Smooth muscle cell (in vitro differentiated cells): ENCODE data around the gene CAMK2G. TPM values are rescaled to one million over a fixed set of nuclear protein-coding genes. Genes with fewer than 3 reads are reported as not detected.

Source experiments
- DNase-seq: peaks from one replicate; lab custom pipeline; 2025; ENCODE audit not compliant: unreplicated experiment; lab: John Stamatoyannopoulos, UW
- H2AFZ ChIP-seq: fragments of 200-600 bp; sonication (generic); 2 replicates; pipeline ENCODE4 v1.6.0; 2016; ENCODE audit warnings: antibody characterized with exemption, low read depth, mild to moderate bottlenecking
- H3F3A ChIP-seq: fragments of 200-600 bp; sonication (generic); 2 replicates; pipeline ENCODE4 v1.6.0; 2017; ENCODE audit warnings: antibody characterized with exemption, low read depth
- H3K27ac ChIP-seq: fragments of 200-600 bp; sonication (generic); 2 replicates; pipeline ENCODE4 v1.5.1; 2016; ENCODE audit warnings: low read depth, mild to moderate bottlenecking
- H3K27me3 ChIP-seq: fragments of 200-600 bp; sonication (generic); 2 replicates; pipeline ENCODE4 v1.6.1; 2016; ENCODE audit warnings: low read depth, mild to moderate bottlenecking
- H3K36me3 ChIP-seq: fragments of 200-600 bp; sonication (generic); 2 replicates; pipeline ENCODE4 v1.5.1; 2016; ENCODE audit warnings: low read depth
- H3K4me1 ChIP-seq: fragments of 200-600 bp; sonication (generic); 2 replicates; pipeline ENCODE4 v1.5.1; 2016; ENCODE audit warnings: low read depth
- H3K4me2 ChIP-seq: fragments of 200-600 bp; sonication (generic); 2 replicates; pipeline ENCODE4 v1.6.0; 2016; ENCODE audit warnings: mild to moderate bottlenecking
- H3K4me3 ChIP-seq: fragments of 200-600 bp; sonication (generic); 2 replicates; pipeline ENCODE4 v1.5.1; 2016; ENCODE audit warnings: mild to moderate bottlenecking
- H3K79me2 ChIP-seq: fragments of 200-600 bp; sonication (generic); 2 replicates; pipeline ENCODE4 v1.6.0; 2016; ENCODE audit warnings: low read depth, mild to moderate bottlenecking
- H3K9ac ChIP-seq: fragments of 200-600 bp; sonication (generic); 2 replicates; pipeline ENCODE4 v1.6.0; 2016; ENCODE audit warnings: low read depth
- H3K9me3 ChIP-seq: fragments of 200-600 bp; sonication (generic); replicated peaks from 2 replicates; pipeline ENCODE4 v1.5.1; 2016; ENCODE audit warnings: low read depth
- H4K20me1 ChIP-seq: fragments of 200-600 bp; sonication (generic); 2 replicates; pipeline ENCODE4 v1.6.0; 2016; ENCODE audit warnings: low read depth
- CTCF ChIP-seq: fragments of 200-600 bp; sonication (generic); IDR thresholded peaks from 2 replicates; pipeline ENCODE4 v1.5.1; 2017; ENCODE audit warnings: borderline replicate concordance, mild to moderate bottlenecking, antibody characterized with exemption; ENCODE audit not compliant: insufficient read depth, poor library complexity, severe bottlenecking
- WGBS: methylation state at CpG from one replicate; pipeline ENCODE4 v1.1.7; 2016; ENCODE audit warnings: low lambda C conversion rate; 5-methylcytosine and 5-hydroxymethylcytosine counted together
- polyA plus RNA-seq: library from polyadenylated mRNA; unstranded; fragments of >200 nt; fragmentation: Nextera tagmentation; extraction: Ambion mirVana; gene quantifications from 2 replicates; pipeline ENCODE4 v1.2.1, GENCODE V29; 2016
- total RNA-seq: library from RNA; depleted of rRNA; stranded (reverse); fragments of >200 nt; gene quantifications from 2 replicates; pipeline ENCODE4 v1.2.3, GENCODE V29; 2014

Gene CAMK2G
- total and polyA plus RNA-seq, 2 experiments from 2014 or later, result 2.2 to 10.8 TPM

GRCh38 chr10:73840056-73840402 lies 34.3 kb downstream of the CAMK2G start:
- Histone ChIP-seq H3K27me3 (no peaks in the 10 kb centered on the region), H3K79me2 (no peaks in the 10 kb centered on the region), H3K4me2 (no peak overlapping the region), H3K4me3 (no peak overlapping the region), H3F3A (no peaks in the 10 kb centered on the region), H3K27ac (no peak overlapping the region), H3K9ac (no peak overlapping the region), H3K9me3 (no peaks in the 10 kb centered on the region), H3K36me3 (no peaks in the 10 kb centered on the region), H2AFZ (no peak overlapping the region), H3K4me1 (peaks cover 6% of the 10 kb centered on the region), H4K20me1 (no peaks in the 10 kb centered on the region)
- no peak for DNase-seq
- WGBS, result 94% methylated on average over 4 of the region's 4 CpGs
- TF ChIP-seq CTCF, result no peak

GRCh38 chr10:73839276-73839966 lies 34.9 kb downstream of the CAMK2G start:
- DNase-seq, result no peak
- H3K4me3 ChIP-seq, result no peak overlapping the region
- H3K79me2 ChIP-seq, result no peaks in the 10 kb centered on the region
- no peaks in the 10 kb centered on the region for H3K27me3 ChIP-seq
- no peaks in the 10 kb centered on the region for H3K9me3 ChIP-seq
- no peaks in the 10 kb centered on the region for H3K36me3 ChIP-seq
- TF ChIP-seq CTCF, result no peak
- H3K4me2 ChIP-seq, result no peak overlapping the region
- no peaks in the 10 kb centered on the region for H4K20me1 ChIP-seq
- H3K27ac ChIP-seq, result no peak overlapping the region
- H3K9ac ChIP-seq, result no peak overlapping the region
- H3K4me1 ChIP-seq, result peaks cover 6% of the 10 kb centered on the region
- WGBS, result 98% methylated on average over 35 of the region's 40 CpGs
- H2AFZ ChIP-seq, result no peak overlapping the region
- no peaks in the 10 kb centered on the region for H3F3A ChIP-seq

GRCh38 chr10:73838827-73839226 lies 35.5 kb downstream of the CAMK2G start:
- H3K27ac ChIP-seq, result no peak overlapping the region
- 92% methylated on average over 8 of the region's 8 CpGs for WGBS
- H4K20me1 ChIP-seq, result no peaks in the 10 kb centered on the region
- H3K36me3 ChIP-seq, result no peaks in the 10 kb centered on the region
- H3K4me2 ChIP-seq, result no peak overlapping the region
- no peaks in the 10 kb centered on the region for H3F3A ChIP-seq
- H3K4me1 ChIP-seq, result peaks cover 6% of the 10 kb centered on the region
- H3K27me3 ChIP-seq, result no peaks in the 10 kb centered on the region
- H3K9me3 ChIP-seq, result no peaks in the 10 kb centered on the region
- DNase-seq, result no peak
- no peak overlapping the region for H3K4me3 ChIP-seq
- no peak overlapping the region for H2AFZ ChIP-seq
- no peak for TF ChIP-seq CTCF
- H3K79me2 ChIP-seq, result no peaks in the 10 kb centered on the region
- H3K9ac ChIP-seq, result no peak overlapping the region

- peaks cover 6% of the 10 kb centered on the region for H3K4me1 ChIP-seq
- TF ChIP-seq CTCF, result no peak
- no peak overlapping the region for H2AFZ ChIP-seq
- H3K27me3 ChIP-seq, result no peaks in the 10 kb centered on the region
- no peaks in the 10 kb centered on the region for H3K79me2 ChIP-seq
- H3K4me2 ChIP-seq, result no peak overlapping the region
- H3K36me3 ChIP-seq, result no peaks in the 10 kb centered on the region
- no peak overlapping the region for H3K27ac ChIP-seq
- H4K20me1 ChIP-seq, result no peaks in the 10 kb centered on the region
- no peaks in the 10 kb centered on the region for H3F3A ChIP-seq
- no peak overlapping the region for H3K9ac ChIP-seq
- 93% methylated on average over 3 of the region's 3 CpGs for WGBS
- H3K9me3 ChIP-seq, result no peaks in the 10 kb centered on the region
- DNase-seq, result no peak
- H3K4me3 ChIP-seq, result no peak overlapping the region
Measured at GRCh38 chr10:73838008-73838567, 36.3 kb downstream of the CAMK2G start.
